T1000 (cell line): Measurements from ENCODE around the gene DIP2B.

Experiments used
- DNase-seq: peaks from one replicate; lab custom pipeline; 2025; ENCODE audit warnings: mixed read lengths; lab: John Stamatoyannopoulos, UW

The DIP2B gene

GRCh38 chr12:50772470-50772869 is 267.7 kb downstream of the DIP2B start:
- no peak for DNase-seq

DNA sequence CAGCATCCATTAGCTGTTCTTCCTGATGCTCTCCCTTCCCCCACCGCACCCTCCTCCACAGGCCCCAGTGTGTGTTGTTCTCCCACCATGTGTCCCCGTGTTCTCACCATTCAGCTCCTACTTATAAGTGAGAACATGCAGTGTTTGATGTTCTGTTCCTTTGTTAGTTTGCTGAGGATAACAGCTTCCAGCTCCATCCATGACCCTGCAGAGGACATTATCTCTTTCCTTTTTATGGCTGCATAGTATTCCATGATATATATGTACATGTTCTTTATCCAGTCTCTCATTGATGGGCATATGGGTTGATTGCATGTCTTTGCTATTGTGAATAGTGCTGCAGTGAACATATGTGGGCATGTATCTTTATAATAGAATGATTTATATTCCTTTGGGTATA is 268.1 kb downstream of the DIP2B start:
- DNase-seq = no peak

DNA sequence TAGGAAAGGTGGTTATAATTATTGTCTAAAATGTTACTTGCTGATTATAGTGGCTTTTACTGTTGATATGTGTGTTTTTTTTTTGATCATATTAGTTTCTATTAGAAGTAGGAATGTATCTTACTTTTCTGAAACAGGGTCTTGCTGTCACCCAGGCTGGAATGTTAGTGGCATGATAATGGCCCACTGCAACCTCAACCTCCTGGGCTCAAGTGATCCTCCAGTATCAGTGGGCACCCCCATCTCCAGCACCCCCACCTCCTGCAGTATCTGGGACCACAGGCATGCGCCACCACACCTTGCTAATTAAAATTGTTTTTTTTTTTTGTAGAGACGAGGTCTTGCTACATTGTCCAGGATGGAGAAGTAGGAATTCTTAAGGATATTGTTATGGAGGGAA is 270.5 kb downstream of the DIP2B start:
- no peak for DNase-seq

DNA sequence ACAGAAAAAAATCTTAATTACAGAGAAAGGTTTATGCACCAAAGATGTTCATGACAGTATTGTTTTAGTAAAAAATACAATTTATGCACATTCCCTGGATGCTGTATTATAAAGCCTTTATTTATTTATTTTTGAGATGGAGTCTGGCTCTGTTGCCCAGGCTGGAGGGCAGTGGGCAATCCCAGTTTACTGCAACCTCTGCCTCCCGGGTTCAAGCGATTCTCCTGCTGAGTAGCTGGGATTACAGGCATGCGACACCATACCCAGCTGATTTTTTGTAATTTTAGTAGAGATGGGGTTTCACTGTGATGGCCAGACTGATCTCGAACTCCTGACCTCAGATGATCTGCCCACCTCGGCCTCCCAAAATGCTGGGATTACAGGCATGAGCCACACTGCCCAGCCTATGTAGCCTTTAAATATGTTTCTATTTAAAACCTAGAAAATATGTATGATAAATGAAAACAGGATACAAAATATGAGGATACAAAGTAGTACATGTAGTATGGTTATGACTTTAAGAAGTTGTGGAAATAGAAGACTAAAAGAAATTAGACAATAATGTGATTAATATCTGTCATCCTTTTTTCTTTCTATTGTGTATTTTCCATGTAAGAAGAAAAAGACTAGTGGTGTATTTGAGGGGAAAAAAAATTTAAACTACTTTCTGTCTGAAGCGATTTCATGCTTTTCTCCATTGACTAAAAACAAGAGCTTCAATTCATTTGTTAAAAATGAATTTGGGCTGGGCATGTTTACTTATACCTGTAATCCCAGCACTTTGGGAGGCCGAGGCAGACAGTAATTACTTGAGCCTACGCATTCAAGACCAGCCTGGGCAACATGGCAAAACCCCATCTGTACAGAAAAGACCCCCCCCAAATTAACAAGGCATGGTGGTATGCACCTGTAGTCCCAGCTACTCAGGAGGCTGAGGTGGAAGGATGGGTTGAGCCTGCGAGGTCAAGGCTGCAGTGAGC is 272.3 kb downstream of the DIP2B start:
- DNase-seq = no peak

- DNase-seq = no peak
Measured at GRCh38 chr12:50778663-50779590, 274.1 kb downstream of the DIP2B start.

- no peak for DNase-seq
Measured at GRCh38 chr12:50780013-50780412, 275.2 kb downstream of the DIP2B start.

GRCh38 chr12:50784501-50784900 is 279.7 kb downstream of the DIP2B start:
- no peak for DNase-seq

- no peak for DNase-seq
Measured at GRCh38 chr12:50785406-50786001, 280.7 kb downstream of the DIP2B start.

DNA sequence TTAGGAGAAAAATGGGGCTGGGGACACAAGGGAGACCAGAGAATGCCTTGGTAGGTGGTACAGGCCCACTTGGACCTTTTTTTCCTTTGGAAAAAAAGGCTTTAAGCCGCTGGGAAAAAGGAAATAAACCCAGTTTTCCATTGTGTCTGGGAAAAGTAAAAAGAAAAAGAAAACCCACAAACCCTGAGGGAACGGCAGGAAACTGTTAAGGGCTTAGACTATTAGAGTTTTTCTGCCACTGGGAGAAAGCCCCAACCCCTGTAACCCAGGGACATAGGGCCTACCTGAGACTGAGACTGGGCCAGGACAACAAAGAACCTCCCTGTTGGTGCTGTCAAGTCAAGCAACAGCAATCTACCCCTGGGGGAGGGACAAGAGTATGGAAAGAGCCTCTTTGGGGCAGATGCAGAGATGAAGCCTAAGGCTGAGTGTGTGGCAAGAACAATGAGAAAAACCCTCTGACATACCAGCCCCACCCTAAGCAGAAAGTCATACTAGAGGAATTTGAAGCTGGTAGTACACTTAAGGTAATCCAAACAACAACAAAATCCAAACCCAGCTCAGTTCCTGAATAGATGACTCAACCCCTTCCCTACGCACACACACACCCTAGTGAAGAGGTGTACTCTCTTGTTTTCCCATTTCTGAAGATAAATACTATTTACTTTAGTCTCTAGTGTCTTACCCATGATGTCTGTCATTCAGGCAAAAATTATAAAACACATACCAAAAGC is 281.9 kb downstream of the DIP2B start:
- peak; percentile 73 for DNase-seq

GRCh38 chr12:50787618-50788017 is 282.8 kb downstream of the DIP2B start:
- DNase-seq = no peak

GRCh38 chr12:50788561-50788960 is 283.8 kb downstream of the DIP2B start:
- DNase-seq = peak; percentile 55

- DNase-seq = no peak
Measured at GRCh38 chr12:50790081-50790480, 285.3 kb downstream of the DIP2B start.
